ENCODE measurements around the gene FYB2.

DNA sequence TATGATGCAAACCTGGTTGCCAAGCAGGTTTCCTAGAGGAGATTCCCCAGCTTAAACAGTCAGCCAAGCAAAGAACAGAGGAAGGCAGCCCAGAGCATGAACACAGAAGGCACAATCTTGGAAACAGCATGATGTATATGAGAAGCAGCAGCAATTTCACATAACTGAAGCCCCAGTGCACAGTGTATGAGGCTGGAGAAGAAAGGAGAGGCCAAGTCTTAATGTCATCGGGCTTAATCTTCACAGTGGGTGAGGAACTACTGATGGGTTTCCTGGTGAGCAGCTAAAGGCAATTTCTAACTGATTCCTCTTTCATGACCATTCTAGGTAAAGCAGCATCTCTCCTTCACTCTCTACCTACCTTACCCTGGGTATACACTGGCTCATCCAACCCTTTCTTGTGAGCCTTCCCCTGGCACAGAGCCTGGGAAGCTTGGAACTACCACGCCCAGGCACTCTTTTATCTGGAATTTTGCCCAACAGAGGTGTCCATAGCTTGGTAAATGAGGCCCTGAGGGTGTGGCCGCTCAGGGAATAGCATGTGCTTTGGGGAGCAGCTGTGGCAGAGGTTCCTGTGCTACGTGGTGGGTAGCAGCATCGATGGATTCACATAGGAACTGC is 22.0 kb downstream of the FYB2 start:
- TF ChIP-seq, protein P1, sequence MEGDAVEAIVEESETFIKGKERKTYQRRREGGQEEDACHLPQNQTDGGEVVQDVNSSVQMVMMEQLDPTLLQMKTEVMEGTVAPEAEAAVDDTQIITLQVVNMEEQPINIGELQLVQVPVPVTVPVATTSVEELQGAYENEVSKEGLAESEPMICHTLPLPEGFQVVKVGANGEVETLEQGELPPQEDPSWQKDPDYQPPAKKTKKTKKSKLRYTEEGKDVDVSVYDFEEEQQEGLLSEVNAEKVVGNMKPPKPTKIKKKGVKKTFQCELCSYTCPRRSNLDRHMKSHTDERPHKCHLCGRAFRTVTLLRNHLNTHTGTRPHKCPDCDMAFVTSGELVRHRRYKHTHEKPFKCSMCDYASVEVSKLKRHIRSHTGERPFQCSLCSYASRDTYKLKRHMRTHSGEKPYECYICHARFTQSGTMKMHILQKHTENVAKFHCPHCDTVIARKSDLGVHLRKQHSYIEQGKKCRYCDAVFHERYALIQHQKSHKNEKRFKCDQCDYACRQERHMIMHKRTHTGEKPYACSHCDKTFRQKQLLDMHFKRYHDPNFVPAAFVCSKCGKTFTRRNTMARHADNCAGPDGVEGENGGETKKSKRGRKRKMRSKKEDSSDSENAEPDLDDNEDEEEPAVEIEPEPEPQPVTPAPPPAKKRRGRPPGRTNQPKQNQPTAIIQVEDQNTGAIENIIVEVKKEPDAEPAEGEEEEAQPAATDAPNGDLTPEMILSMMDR (IDR thresholded peaks at IDR 0.05; ENCODE audit: low read depth, low read length): no peak
- TF ChIP-seq, protein P2, sequence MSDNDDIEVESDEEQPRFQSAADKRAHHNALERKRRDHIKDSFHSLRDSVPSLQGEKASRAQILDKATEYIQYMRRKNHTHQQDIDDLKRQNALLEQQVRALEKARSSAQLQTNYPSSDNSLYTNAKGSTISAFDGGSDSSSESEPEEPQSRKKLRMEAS (IDR thresholded peaks at IDR 0.05; ENCODE audit: low read depth, low read length): no peak
- TF ChIP-seq POLR2A (IDR thresholded peaks at IDR 0.05; ENCODE audit: extremely low read depth, insufficient read length): no peak
- TF ChIP-seq MYC (IDR thresholded peaks at IDR 0.05; ENCODE audit: low read depth, low read length): no peak
